GM18502 (cell line): Measurements from ENCODE around the gene JPH3.

Experiments used
- ATAC-seq: cut with Tn5 transposase; IDR thresholded peaks from one replicate; pipeline ENCODE4 v1.9.1; 2021; ENCODE audit warnings: mild to moderate bottlenecking; ENCODE audit not compliant: unreplicated experiment, poor library complexity

Gene JPH3

GRCh38 chr16:87602001-87602775 is at the start of gene JPH3:
TSS of gene JPH3 (plus strand) at chr16:87602508. CDS start at chr16:87603147, 639 bp downstream.
- no peak for ATAC-seq

- ATAC-seq, result no peak
Observed at GRCh38 chr16:87552772-87553573, 49.3 kb upstream of the JPH3 start.

GRCh38 chr16:87554754-87555427 is 47.4 kb upstream of the JPH3 start:
- no peak for ATAC-seq

GRCh38 chr16:87555647-87556046 is 46.7 kb upstream of the JPH3 start:
- ATAC-seq, result no peak

GRCh38 chr16:87556941-87557459 is 45.3 kb upstream of the JPH3 start:
- no peak for ATAC-seq

- no peak for ATAC-seq
Observed at GRCh38 chr16:87558682-87559081, 43.6 kb upstream of the JPH3 start.

GRCh38 chr16:87559945-87560344 is 42.4 kb upstream of the JPH3 start:
- no peak for ATAC-seq

GRCh38 chr16:87560428-87561199 is 41.7 kb upstream of the JPH3 start:
- no peak for ATAC-seq

- no peak for ATAC-seq
Observed at GRCh38 chr16:87561200-87562105, 40.9 kb upstream of the JPH3 start.

GRCh38 chr16:87562201-87562600 is 40.1 kb upstream of the JPH3 start:
- no peak for ATAC-seq

- ATAC-seq, result no peak
Observed at GRCh38 chr16:87563022-87563421, 39.3 kb upstream of the JPH3 start.

- ATAC-seq, result no peak
Observed at GRCh38 chr16:87563714-87564523, 38.4 kb upstream of the JPH3 start.

- ATAC-seq, result no peak
Observed at GRCh38 chr16:87564524-87564778, 37.9 kb upstream of the JPH3 start.

- ATAC-seq, result no peak
Observed at GRCh38 chr16:87569601-87570571, 32.4 kb upstream of the JPH3 start.

- ATAC-seq, result no peak
Observed at GRCh38 chr16:87570572-87570937, 31.8 kb upstream of the JPH3 start.

- no peak for ATAC-seq
Observed at GRCh38 chr16:87570938-87571867, 31.1 kb upstream of the JPH3 start.
